H1 (cell line): ENCODE measurements around the gene NDUFS7. TPM values are rescaled to one million over a fixed set of nuclear protein-coding genes. Genes with fewer than 3 reads are reported as not detected.
A peak's percentile ranks its signal among the peaks of the same experiment; 100 is the strongest.

Source experiments
- ASH2L ChIP-seq: fragments of 200-600, 300-600 bp; sonication (generic); IDR thresholded peaks from one replicate; pipeline ENCODE4 v1.7.1; 2017; ENCODE audit warnings: low read length
- ATF3 ChIP-seq: IDR thresholded peaks from 2 replicates; pipeline ENCODE4 v1.6.1; 2011; ENCODE audit warnings: low read depth, mild to moderate bottlenecking, low read length; ENCODE audit not compliant: insufficient read depth
- CHD1 ChIP-seq: IDR thresholded peaks from 2 replicates; pipeline ENCODE4 v1.6.1; 2012; ENCODE audit warnings: low read depth, low read length, improper control_type of control experiment
- CREB1 ChIP-seq: IDR thresholded peaks from 2 replicates; pipeline ENCODE4 v1.6.1; 2012; ENCODE audit warnings: inconsistent platforms
- EP300 ChIP-seq, 2 experiments: IDR thresholded peaks; 1 replicate in 1 of 2; 2 replicates in 1 of 2; pipeline ENCODE4 v1.6.1; 2011 to 2012; ENCODE audit warnings: low read depth in 2 of 2, low read length in 2 of 2, mild to moderate bottlenecking in 2 of 2, borderline replicate concordance in 1 of 2, inconsistent platforms in 1 of 2, moderate library complexity in 1 of 2
- EZH2 ChIP-seq: fragments of 200-600 bp; sonication (generic); IDR thresholded peaks from 2 replicates; pipeline ENCODE4 v1.7.1; 2012; ENCODE audit warnings: low read depth, mild to moderate bottlenecking, moderate library complexity, low read length, inconsistent platforms; ENCODE audit not compliant: severe bottlenecking
- HDAC2 ChIP-seq, 2 experiments: fragments of 300-600 bp in 1 of 2; sonication (generic) in 1 of 2; IDR thresholded peaks; 2 replicates each; pipeline ENCODE4 v1.6.1; 2011 to 2012; ENCODE audit warnings: low read depth in 2 of 2, low read length in 2 of 2, mild to moderate bottlenecking in 2 of 2, moderate library complexity in 2 of 2, borderline replicate concordance in 1 of 2, inconsistent platforms in 1 of 2
- HDAC6 ChIP-seq: IDR thresholded peaks from one replicate; pipeline ENCODE4 v1.7.1; 2012; ENCODE audit warnings: low read depth, mild to moderate bottlenecking, inconsistent platforms, low read length, moderate library complexity
- KDM1A ChIP-seq: fragments of 200-600, 300-600 bp; sonication (generic); IDR thresholded peaks from 2 replicates; pipeline ENCODE4 v1.7.1; 2016; ENCODE audit warnings: mild to moderate bottlenecking, low read length, borderline replicate concordance
- KDM5A ChIP-seq: fragments of 200-600 bp; IDR thresholded peaks from 2 replicates; pipeline ENCODE4 v1.7.1; 2012; ENCODE audit warnings: mild to moderate bottlenecking, low read length, inconsistent platforms, mixed read lengths
- MAFK ChIP-seq: IDR thresholded peaks from 2 replicates; pipeline ENCODE4 v1.6.1; 2012; ENCODE audit warnings: low read depth, mild to moderate bottlenecking, improper control_type of control experiment, low read length
- POU5F1 ChIP-seq: IDR thresholded peaks from 2 replicates; pipeline ENCODE4 v1.6.1; 2011; ENCODE audit warnings: low read depth, mild to moderate bottlenecking, low read length, moderate library complexity
- RAD21 ChIP-seq, 2 experiments: IDR thresholded peaks in 1 of 2; conservative IDR thresholded peaks in 1 of 2; 2 replicates each; pipeline ENCODE4 v1.6.1; 2011; ENCODE audit warnings: low read depth in 2 of 2, low read length in 2 of 2, improper control_type of control experiment in 1 of 2, inconsistent platforms in 1 of 2, mild to moderate bottlenecking in 1 of 2, moderate library complexity in 1 of 2
- RBBP5 ChIP-seq: IDR thresholded peaks from 2 replicates; pipeline ENCODE4 v1.7.1; 2012; ENCODE audit warnings: low read depth, mild to moderate bottlenecking, inconsistent platforms, low read length, moderate library complexity, borderline replicate concordance
- RNF2 ChIP-seq: fragments of 200-900, 300-1000 bp; sonication (generic); IDR thresholded peaks from 2 replicates; pipeline ENCODE4 v1.7.1; 2016; ENCODE audit warnings: borderline replicate concordance, low read depth, mild to moderate bottlenecking, antibody characterized with exemption, low read length; ENCODE audit not compliant: poor library complexity, severe bottlenecking; ENCODE audit errors: missing control alignments
- RXRA ChIP-seq: IDR thresholded peaks from 2 replicates; pipeline ENCODE4 v1.6.1; 2011; ENCODE audit warnings: low read depth, mild to moderate bottlenecking, low read length, moderate library complexity; ENCODE audit not compliant: insufficient read depth
- SAP30 ChIP-seq: fragments of 300-600 bp; sonication (generic); IDR thresholded peaks from 2 replicates; pipeline ENCODE4 v1.7.1; 2012; ENCODE audit warnings: low read length, moderate library complexity, mild to moderate bottlenecking, inconsistent platforms; ENCODE audit not compliant: insufficient read depth, insufficient replicate concordance
- TCF12 ChIP-seq: IDR thresholded peaks from 2 replicates; pipeline ENCODE4 v1.6.1; 2011; ENCODE audit warnings: low read depth, mild to moderate bottlenecking, low read length
- YY1 ChIP-seq: IDR thresholded peaks from 2 replicates; pipeline ENCODE4 v1.6.1; 2011; ENCODE audit warnings: low read depth, mild to moderate bottlenecking, low read length
- polyA plus RNA-seq, 7 experiments: library from polyadenylated mRNA; depleted of rRNA in 3 of 7; stranded (reverse) in 5 of 7; unstranded in 2 of 7; fragments of >200 nt in 5 of 7; fragments of 200-250 nt in 2 of 7; gene quantifications; 1 replicate in 5 of 7; 2 replicates in 1 of 7; 4 replicates in 1 of 7; pipeline versions ENCODE4 v1.2.1 to v1.2.3, GENCODE V29; 2011 to 2013; ENCODE audit warnings: missing spikeins in 2 of 7, mixed read lengths in 2 of 7
- total RNA-seq: library from RNA; stranded (reverse); fragmentation: NEBNext Ultra II Directional; extraction: Animal tissue kit (Norgen Biotek cat#: 25700); gene quantifications from 2 replicates; pipeline ENCODE4 v1.2.1, GENCODE V29; 2021
- TF ChIP-seq, protein P1 (sequence below): IDR thresholded peaks from 2 replicates; pipeline ENCODE4 v1.6.1; 2012; ENCODE audit warnings: low read length, inconsistent platforms

Gene NDUFS7
- total and polyA plus RNA-seq, 2 of the 8 experiments (the other 6 are each of a cell fraction or from before 2014, with no cell fraction given): 78.1 to 309 TPM

DNA sequence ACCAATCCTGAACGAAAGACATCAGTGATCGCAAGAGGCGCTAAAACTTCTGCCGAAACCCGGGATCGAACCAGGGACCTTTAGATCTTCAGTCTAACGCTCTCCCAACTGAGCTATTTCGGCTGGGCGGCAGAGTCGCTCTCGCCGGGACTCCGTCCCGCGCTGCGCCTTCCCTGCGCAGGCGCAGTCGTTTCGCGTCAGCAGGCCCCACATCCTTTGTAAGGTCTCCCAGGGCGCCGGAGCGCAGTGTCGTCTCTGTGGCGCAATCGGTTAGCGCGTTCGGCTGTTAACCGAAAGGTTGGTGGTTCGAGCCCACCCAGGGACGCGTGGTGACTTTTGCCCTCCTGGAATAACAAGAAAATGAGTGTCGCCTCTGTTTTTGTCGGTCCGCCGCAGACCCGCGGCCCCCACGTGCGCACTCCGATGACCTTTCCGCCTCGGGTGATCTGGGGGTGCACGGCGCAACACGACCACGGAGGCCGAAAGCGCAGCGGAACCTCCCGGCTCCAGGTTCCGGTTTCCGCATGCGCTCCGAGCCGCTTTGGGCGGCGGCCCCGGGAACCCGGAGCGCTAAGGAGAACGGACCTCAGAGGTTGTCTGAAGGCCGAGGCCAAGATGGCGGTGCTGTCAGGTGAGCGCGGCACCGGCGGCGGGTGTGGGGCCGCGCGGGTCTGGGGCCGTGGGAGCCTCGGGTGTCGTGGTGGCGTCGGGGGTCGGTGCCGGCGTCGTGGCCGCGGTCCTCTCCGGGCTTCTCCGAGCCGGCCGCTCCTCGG, at the start of gene NDUFS7 (continued):
- TF ChIP-seq RBBP5 (peak; percentile 91), KDM5A (peak; percentile 98), TCF12 (peak; percentile 84), EP300 (IDR thresholded peaks at IDR 0.05; ENCODE audit: borderline replicate concordance in 1 of 2, low read depth in 2 of 2, low read length in 2 of 2) (peak; percentile 43 to 91), RNF2 (no peak), MAFK (peak; percentile 22; the same call in 1 of the 2 replicates), EZH2 (no peak), RAD21 (IDR thresholded peaks at IDR 0.05 in 1 of 2, conservative IDR thresholded peaks at IDR 0.05 in 1 of 2; ENCODE audit: low read depth in 2 of 2, low read length in 2 of 2) (peak in 1 of 2 experiments; percentile 27; a peak in 1 of 4 replicates), YY1 (peak; percentile 97), HDAC2 (IDR thresholded peaks at IDR 0.05; ENCODE audit: borderline replicate concordance in 1 of 2, low read depth in 2 of 2, low read length in 2 of 2) (peak; percentile 90; a peak in 2 of 4 replicates), ASH2L (peak; percentile 100), HDAC6 (no peak), KDM1A (peak; percentile 76), RXRA (peak; percentile 89; the same call in 1 of the 2 replicates), SAP30 (no peak), CREB1 (peak; percentile 93), POU5F1 (peak; percentile 53), ATF3 (0 out of 2 replicates have a peak, but pooled peaks have one; percentile 18), CHD1 (no peak)
- TF ChIP-seq, protein P1, sequence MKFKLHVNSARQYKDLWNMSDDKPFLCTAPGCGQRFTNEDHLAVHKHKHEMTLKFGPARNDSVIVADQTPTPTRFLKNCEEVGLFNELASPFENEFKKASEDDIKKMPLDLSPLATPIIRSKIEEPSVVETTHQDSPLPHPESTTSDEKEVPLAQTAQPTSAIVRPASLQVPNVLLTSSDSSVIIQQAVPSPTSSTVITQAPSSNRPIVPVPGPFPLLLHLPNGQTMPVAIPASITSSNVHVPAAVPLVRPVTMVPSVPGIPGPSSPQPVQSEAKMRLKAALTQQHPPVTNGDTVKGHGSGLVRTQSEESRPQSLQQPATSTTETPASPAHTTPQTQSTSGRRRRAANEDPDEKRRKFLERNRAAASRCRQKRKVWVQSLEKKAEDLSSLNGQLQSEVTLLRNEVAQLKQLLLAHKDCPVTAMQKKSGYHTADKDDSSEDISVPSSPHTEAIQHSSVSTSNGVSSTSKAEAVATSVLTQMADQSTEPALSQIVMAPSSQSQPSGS: peak; percentile 84; the same call in 1 of the 2 replicates
